H9 (cell line): ENCODE measurements around the gene F8. TPM values are rescaled to one million over a fixed set of nuclear protein-coding genes. Genes with fewer than 3 reads are reported as not detected.

Experiments
- DNase-seq: peaks from one replicate; pipeline ENCODE4 v3.0.0-alpha.2; 2017
- H2AFZ ChIP-seq: one replicate; pipeline ENCODE4 v1.6.1; 2013; ENCODE audit warnings: mild to moderate bottlenecking, low read length, control low read depth, moderate library complexity
- H2AK5ac ChIP-seq: 2 replicates; pipeline ENCODE4 v1.6.1; 2013; ENCODE audit warnings: low read length, control low read depth, mixed read lengths; ENCODE audit not compliant: insufficient read length
- H2BK120ac ChIP-seq: one replicate; pipeline ENCODE4 v1.6.1; 2013; ENCODE audit warnings: low read depth, mild to moderate bottlenecking, low read length, control low read depth, inconsistent platforms; ENCODE audit not compliant: poor library complexity, severe bottlenecking
- H2BK12ac ChIP-seq: 2 replicates; pipeline ENCODE4 v1.6.1; 2013; ENCODE audit warnings: low read length, control low read depth, mixed read lengths, low read depth; ENCODE audit not compliant: insufficient read length
- H2BK15ac ChIP-seq: 2 replicates; pipeline ENCODE4 v1.6.1; 2013; ENCODE audit warnings: low read depth, low read length, control low read depth
- H2BK20ac ChIP-seq: one replicate; pipeline ENCODE4 v1.6.1; 2013; ENCODE audit warnings: low read depth, mild to moderate bottlenecking, low read length, control low read depth, inconsistent platforms; ENCODE audit not compliant: poor library complexity, severe bottlenecking
- H2BK5ac ChIP-seq: 2 replicates; pipeline ENCODE4 v1.6.1; 2013; ENCODE audit warnings: low read length, control low read depth, mixed read lengths; ENCODE audit not compliant: insufficient read length
- H3K14ac ChIP-seq: 2 replicates; pipeline ENCODE4 v1.6.1; 2013; ENCODE audit warnings: low read length, control low read depth; ENCODE audit not compliant: insufficient read depth
- H3K18ac ChIP-seq: 2 replicates; pipeline ENCODE4 v1.6.1; 2013; ENCODE audit warnings: low read depth, mild to moderate bottlenecking, mixed read lengths, low read length, control low read depth; ENCODE audit not compliant: insufficient read length
- H3K23ac ChIP-seq: 2 replicates; pipeline ENCODE4 v1.6.1; 2013; ENCODE audit warnings: low read length, control low read depth, mixed read lengths, low read depth; ENCODE audit not compliant: insufficient read length
- H3K23me2 ChIP-seq: 2 replicates; pipeline ENCODE4 v1.6.1; 2013; ENCODE audit warnings: low read depth, mild to moderate bottlenecking, mixed read lengths, low read length, control low read depth; ENCODE audit not compliant: insufficient read length, poor library complexity, severe bottlenecking
- H3K27ac ChIP-seq: 2 replicates; pipeline ENCODE4 v1.5.1; 2013; ENCODE audit warnings: low read length, control low read depth, mixed read lengths, low read depth; ENCODE audit not compliant: insufficient read length
- H3K27me3 ChIP-seq: 2 replicates; pipeline ENCODE4 v1.6.1; 2013; ENCODE audit warnings: low read length, control low read depth, inconsistent platforms; ENCODE audit not compliant: insufficient read depth
- H3K4ac ChIP-seq: 2 replicates; pipeline ENCODE4 v1.6.1; 2013; ENCODE audit warnings: low read depth, mild to moderate bottlenecking, control low read depth, inconsistent platforms, low read length, moderate library complexity
- H3K4me1 ChIP-seq: 2 replicates; pipeline ENCODE4 v1.6.1; 2013; ENCODE audit warnings: low read length, control low read depth, inconsistent platforms; ENCODE audit not compliant: insufficient read depth
- H3K4me2 ChIP-seq: 2 replicates; pipeline ENCODE4 v1.6.1; 2013; ENCODE audit warnings: low read length, control low read depth, mixed read lengths; ENCODE audit not compliant: insufficient read length, insufficient read depth
- H3K56ac ChIP-seq: 2 replicates; pipeline ENCODE4 v1.6.1; 2013; ENCODE audit warnings: low read depth, mild to moderate bottlenecking, mixed read lengths, low read length, control low read depth; ENCODE audit not compliant: insufficient read length
- H3K79me1 ChIP-seq: 2 replicates; pipeline ENCODE4 v1.6.1; 2013; ENCODE audit warnings: low read depth, mild to moderate bottlenecking, moderate library complexity, low read length, control low read depth, inconsistent platforms; ENCODE audit not compliant: insufficient read depth, poor library complexity, severe bottlenecking
- H3K79me2 ChIP-seq: 2 replicates; pipeline ENCODE4 v1.6.1; 2013; ENCODE audit warnings: low read length, control low read depth, inconsistent platforms; ENCODE audit not compliant: insufficient read depth
- H3K9ac ChIP-seq: 2 replicates; pipeline ENCODE4 v1.6.1; 2013; ENCODE audit warnings: low read length, control low read depth, mixed read lengths; ENCODE audit not compliant: insufficient read length; ENCODE audit errors: extremely low read depth
- H3K9me3 ChIP-seq: one replicate; pipeline ENCODE4 v1.6.1; 2013; ENCODE audit warnings: low read depth, low read length, inconsistent platforms; ENCODE audit not compliant: control insufficient read depth
- H3T11ph ChIP-seq: one replicate; pipeline ENCODE4 v1.6.1; 2013; ENCODE audit warnings: mild to moderate bottlenecking, low read length, control low read depth, inconsistent platforms
- H4K20me1 ChIP-seq: one replicate; pipeline ENCODE4 v1.6.1; 2013; ENCODE audit not compliant: control insufficient read depth, insufficient read length, insufficient read depth
- H4K5ac ChIP-seq: 2 replicates; pipeline ENCODE4 v1.6.1; 2013; ENCODE audit warnings: low read depth, mild to moderate bottlenecking, mixed read lengths, low read length, control low read depth; ENCODE audit not compliant: insufficient read length
- H4K8ac ChIP-seq: replicated peaks from 2 replicates; pipeline ENCODE4 v1.6.1; 2013; ENCODE audit warnings: low read length, control low read depth, mixed read lengths, low read depth; ENCODE audit not compliant: insufficient read length
- H4K91ac ChIP-seq: 2 replicates; pipeline ENCODE4 v1.6.1; 2013; ENCODE audit warnings: low read depth, mild to moderate bottlenecking, moderate library complexity, mixed read lengths, low read length, control low read depth; ENCODE audit not compliant: insufficient read length
- H3K27ac Mint-ChIP-seq, 3 experiments: 2 replicates in 2 of 3; 3 replicates in 1 of 3; pipeline ENCODE4 v1.8.0; 2020 to 2021; ENCODE audit warnings: mixed read lengths in 3 of 3, mild to moderate bottlenecking in 1 of 3, moderate library complexity in 1 of 3
- H3K27me3 Mint-ChIP-seq: 2 replicates; pipeline ENCODE4 v1.8.0; 2021; ENCODE audit warnings: low read depth, mild to moderate bottlenecking, moderate library complexity, mixed read lengths
- H3K36me3 Mint-ChIP-seq, 3 experiments: 2 replicates in 2 of 3; 3 replicates in 1 of 3; pipeline ENCODE4 v1.8.0; 2020 to 2021; ENCODE audit warnings: low read depth in 3 of 3, mixed read lengths in 3 of 3; ENCODE audit not compliant: insufficient read depth in 1 of 3
- H3K4me1 Mint-ChIP-seq, 2 experiments: 2 replicates each; pipeline ENCODE4 v1.8.0; 2020; ENCODE audit warnings: mixed read lengths in 2 of 2
- H3K4me3 Mint-ChIP-seq, 2 experiments: 2 replicates in 1 of 2; 3 replicates in 1 of 2; pipeline ENCODE4 v1.8.0; 2020 to 2021; ENCODE audit warnings: mild to moderate bottlenecking in 2 of 2, mixed read lengths in 2 of 2, moderate library complexity in 1 of 2
- H3K9me3 Mint-ChIP-seq, 2 experiments: 2 replicates in 1 of 2; 3 replicates in 1 of 2; pipeline ENCODE4 v1.8.0; 2020; ENCODE audit warnings: mild to moderate bottlenecking in 2 of 2, mixed read lengths in 2 of 2, moderate library complexity in 1 of 2
- WGBS: extraction: QIAGEN DNeasy Blood & Tissue Kit; methylation state at CpG from one replicate; pipeline ENCODE4 v1.1.7; 2013; ENCODE audit warnings: missing lambda C conversion rate, low lambda C conversion rate, mixed read lengths; ENCODE audit not compliant: insufficient read length; ENCODE audit errors: extremely low coverage; 5-methylcytosine and 5-hydroxymethylcytosine counted together
- total RNA-seq: library from RNA; stranded (reverse); gene quantifications from 2 replicates; pipeline ENCODE4 v1.2.1, GENCODE V29; 2021
- TF ChIP-seq, protein P1 (sequence below): fragments of 200-600 bp; sonication (generic); conservative IDR thresholded peaks from 3 replicates; pipeline ENCODE4 v1.8.0; 2021; ENCODE audit warnings: antibody characterized with exemption, mild to moderate bottlenecking

Gene F8
- total RNA-seq, 1 experiment from 2014 or later, result 3.1 TPM

DNA sequence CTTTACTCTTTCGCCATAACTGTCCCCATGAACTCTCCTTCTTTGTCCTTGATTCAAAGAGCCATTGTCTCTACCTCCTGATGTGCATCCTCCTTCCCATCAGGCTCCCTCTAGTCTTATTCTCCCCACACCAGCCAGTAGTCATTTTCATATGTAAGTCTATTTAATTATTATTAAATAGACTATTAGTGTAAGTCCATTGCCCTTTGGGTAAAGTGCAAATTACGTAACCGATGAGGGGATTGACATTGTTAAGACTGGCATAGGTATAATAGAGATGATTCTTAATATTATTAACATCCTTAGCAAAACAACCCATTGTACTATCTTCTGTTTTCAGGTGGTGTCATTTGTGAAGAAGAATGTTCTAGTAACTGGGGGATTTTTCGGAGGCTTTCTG is 31.7 kb upstream of the F8 start:
- H2BK120ac ChIP-seq, result no peak overlapping the region
- no peaks in the 10 kb centered on the region for H3K79me1 ChIP-seq
- H3K14ac ChIP-seq, result no peak overlapping the region
- H3K23ac ChIP-seq, result no peak overlapping the region
- no peak for DNase-seq
- no peak overlapping the region for H3K4me2 ChIP-seq
- no peak overlapping the region for H2AFZ ChIP-seq
- TF ChIP-seq, protein P1, sequence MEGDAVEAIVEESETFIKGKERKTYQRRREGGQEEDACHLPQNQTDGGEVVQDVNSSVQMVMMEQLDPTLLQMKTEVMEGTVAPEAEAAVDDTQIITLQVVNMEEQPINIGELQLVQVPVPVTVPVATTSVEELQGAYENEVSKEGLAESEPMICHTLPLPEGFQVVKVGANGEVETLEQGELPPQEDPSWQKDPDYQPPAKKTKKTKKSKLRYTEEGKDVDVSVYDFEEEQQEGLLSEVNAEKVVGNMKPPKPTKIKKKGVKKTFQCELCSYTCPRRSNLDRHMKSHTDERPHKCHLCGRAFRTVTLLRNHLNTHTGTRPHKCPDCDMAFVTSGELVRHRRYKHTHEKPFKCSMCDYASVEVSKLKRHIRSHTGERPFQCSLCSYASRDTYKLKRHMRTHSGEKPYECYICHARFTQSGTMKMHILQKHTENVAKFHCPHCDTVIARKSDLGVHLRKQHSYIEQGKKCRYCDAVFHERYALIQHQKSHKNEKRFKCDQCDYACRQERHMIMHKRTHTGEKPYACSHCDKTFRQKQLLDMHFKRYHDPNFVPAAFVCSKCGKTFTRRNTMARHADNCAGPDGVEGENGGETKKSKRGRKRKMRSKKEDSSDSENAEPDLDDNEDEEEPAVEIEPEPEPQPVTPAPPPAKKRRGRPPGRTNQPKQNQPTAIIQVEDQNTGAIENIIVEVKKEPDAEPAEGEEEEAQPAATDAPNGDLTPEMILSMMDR, result no peak
- no peaks in the 10 kb centered on the region for H3K27me3 ChIP-seq
- H3K9ac ChIP-seq, result no peak overlapping the region
- no peak overlapping the region for H2BK20ac ChIP-seq
- H3K27ac ChIP-seq, result no peak overlapping the region
- H4K91ac ChIP-seq, result no peak overlapping the region
- no peak overlapping the region for H2BK15ac ChIP-seq
- no peaks in the 10 kb centered on the region for H4K20me1 ChIP-seq
- Mint-ChIP-seq H3K27ac (no peak overlapping the region), H3K4me1 (peaks cover under 1 to 4% of the 10 kb centered on the region in 2 experiments; a peak in 2 of 4 replicates), H3K27me3 (peaks cover 2% of the 10 kb centered on the region; the same call in 1 of the 2 replicates), H3K4me3 (no peak overlapping the region), H3K36me3 (peaks cover 4 to 24% (median 12%) of the 10 kb centered on the region in 3 experiments; a peak in 4 of 7 replicates), H3K9me3 (peaks cover 63 to 75% of the 10 kb centered on the region in 2 experiments)
- H3K4me1 ChIP-seq, result no peaks in the 10 kb centered on the region
- peaks cover 28% of the 10 kb centered on the region for H3K9me3 ChIP-seq
- H2BK5ac ChIP-seq, result no peak overlapping the region
- no peak overlapping the region for H4K5ac ChIP-seq
- no peak overlapping the region for H3K56ac ChIP-seq
- H3K23me2 ChIP-seq, result no peaks in the 10 kb centered on the region
- H3K4ac ChIP-seq, result no peak overlapping the region
- H3K18ac ChIP-seq, result no peak overlapping the region
- H3T11ph ChIP-seq, result no peak overlapping the region
- H3K79me2 ChIP-seq, result no peaks in the 10 kb centered on the region
- no peak overlapping the region for H2BK12ac ChIP-seq
- WGBS, result no CpG with 5 or more reads among the region's 4 CpGs
- no peak overlapping the region for H4K8ac ChIP-seq
- no peak overlapping the region for H2AK5ac ChIP-seq
